ENCODE data around the gene MTUS2.

GRCh38 chr13:29266756-29267733 is 446.9 kb downstream of the MTUS2 start:
- TF ChIP-seq CTCF (IDR thresholded peaks at IDR 0.05; ENCODE audit: poor library complexity) (no peak), EZH2 (IDR thresholded peaks at IDR 0.05; ENCODE audit: borderline replicate concordance) (no peak)

Data from hepatocyte (in vitro differentiated cells).